Lower leg skin (tissue), 4 donors: Measurements from ENCODE around the gene TBC1D19. TPM values are rescaled to one million over a fixed set of nuclear protein-coding genes. Genes with fewer than 3 reads are reported as not detected.
"Not testable (repeated sequence)": the region's sequence is repeated elsewhere in the genome, so short reads cannot be mapped to it uniquely, and the experiment has no call there.

Experiments used
- DNase-seq, 2 donors: peaks; one replicate each; pipeline ENCODE4 v3.0.0-alpha.2; 2019; ENCODE audit warnings: low spot score in 2 of 2
- H3K4me3 ChIP-seq: fragments of 200-600 bp; sonication (generic); 2 replicates; pipeline ENCODE4 v1.5.1; 2017; ENCODE audit warnings: mild to moderate bottlenecking, low read depth; ENCODE audit not compliant: poor library complexity, severe bottlenecking
- CTCF ChIP-seq, 3 donors: fragments of 450-650 bp; IDR thresholded peaks; one replicate each; pipeline ENCODE4 v1.5.1; 2016; ENCODE audit warnings: antibody characterized with exemption in 3 of 3, mild to moderate bottlenecking in 3 of 3, moderate library complexity in 2 of 3
- POLR2A ChIP-seq, 2 donors: fragments of 450-650 bp; IDR thresholded peaks; one replicate each; pipeline ENCODE4 v1.6.1; 2016 to 2017; ENCODE audit warnings: antibody characterized with exemption in 2 of 2, mild to moderate bottlenecking in 1 of 2, moderate library complexity in 1 of 2
- WGBS, 2 donors: methylation state at CpG; one replicate each; pipeline ENCODE4 v1.1.5; 2018; 5-methylcytosine and 5-hydroxymethylcytosine counted together
- intact Hi-C: fragments of 100-400 bp; cut with DNase I; formaldehyde crosslinking; loops from one replicate; pipeline ENCODE4 v1.15.0; 2023; ENCODE audit warnings: low total_unique reads
- total RNA-seq, 4 donors: library from RNA; depleted of rRNA; stranded (reverse); fragments of >200 nt; gene quantifications; one replicate each; pipeline ENCODE4 v1.1.0, GENCODE V29; 2016

Gene TBC1D19
- total RNA-seq, 4 donors from 2014 or later = 7.5 to 15.7 (median 9.0) TPM

GRCh38 chr4:26613735-26614134 lies 29.9 kb downstream of the TBC1D19 start:
- no peak for TF ChIP-seq CTCF (IDR thresholded peaks at IDR 0.05)
- no peak for TF ChIP-seq POLR2A (IDR thresholded peaks at IDR 0.05)
- intact Hi-C loops = no loop called here
- 79 to 84% methylated on average over 3 of the region's 3 CpGs for WGBS, 2 donors
- DNase-seq = no peak
- no peak overlapping the region for H3K4me3 ChIP-seq

DNA sequence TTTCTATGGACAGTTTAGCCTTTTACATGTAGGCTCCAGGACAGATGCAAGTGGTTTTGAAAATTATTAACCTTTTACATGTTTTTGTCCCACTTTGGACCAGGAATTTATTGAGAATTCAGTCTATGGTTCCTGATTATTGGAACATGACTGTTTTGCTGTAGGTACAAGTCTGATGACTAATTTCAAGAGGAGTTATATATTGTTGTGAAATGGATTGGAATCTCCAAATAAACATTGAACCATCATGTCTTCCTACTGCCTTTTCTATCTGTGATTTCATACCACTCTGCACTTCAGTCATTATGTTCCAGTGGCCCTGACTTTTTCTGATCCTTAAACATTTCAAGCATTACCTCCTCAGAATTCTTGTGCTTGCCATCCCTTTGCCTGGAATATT lies 35.9 kb downstream of the TBC1D19 start:
- H3K4me3 ChIP-seq = no peak overlapping the region
- TF ChIP-seq POLR2A (IDR thresholded peaks at IDR 0.05) (no peak), CTCF (IDR thresholded peaks at IDR 0.05) (no peak)
- intact Hi-C loops = no loop called here
- no peak for DNase-seq

DNA sequence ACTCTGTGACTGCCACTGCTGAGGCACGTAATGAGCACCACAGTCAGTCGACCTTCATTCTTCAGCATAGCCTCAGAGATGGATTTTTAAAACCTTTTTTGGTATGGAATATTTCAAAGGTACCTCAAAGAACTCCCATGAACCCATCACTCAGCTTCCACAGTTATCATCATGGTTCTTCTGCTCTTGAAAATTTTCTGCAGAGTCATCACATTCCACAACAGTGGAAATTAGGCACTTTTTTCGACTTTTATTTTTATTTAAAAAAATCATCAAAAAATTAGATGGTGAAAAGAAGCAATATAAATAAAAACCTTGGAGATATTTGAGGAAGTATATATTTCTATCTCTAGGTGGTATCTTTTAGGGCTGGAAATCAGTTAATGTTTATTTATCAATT lies 37.5 kb downstream of the TBC1D19 start:
- intact Hi-C loops = no loop called here
- 96 to 99% methylated on average over 3 of the region's 3 CpGs for WGBS, 2 donors
- DNase-seq = no peak
- H3K4me3 ChIP-seq = no peak overlapping the region
- no peak for TF ChIP-seq POLR2A (IDR thresholded peaks at IDR 0.05)
- no peak for TF ChIP-seq CTCF (IDR thresholded peaks at IDR 0.05)

DNA sequence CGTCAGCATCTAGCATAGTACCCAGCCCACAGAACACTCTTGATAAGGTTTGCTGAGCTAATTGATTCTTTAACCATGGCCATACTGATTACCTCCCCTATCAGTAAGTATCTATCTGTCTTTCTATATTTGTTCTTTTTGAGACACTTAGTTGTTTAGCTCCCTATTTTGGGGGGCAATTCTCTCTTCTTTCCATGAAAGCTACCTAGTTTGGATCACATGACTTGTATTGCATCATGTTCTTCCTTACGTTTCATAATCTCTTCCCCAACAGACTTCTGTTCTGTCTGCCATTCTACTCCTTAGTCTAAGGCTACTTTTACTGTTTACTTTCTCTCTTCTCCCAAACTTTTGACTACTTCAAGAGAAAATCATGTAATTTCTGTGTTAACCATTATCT lies 39.0 kb downstream of the TBC1D19 start:
- TF ChIP-seq CTCF (IDR thresholded peaks at IDR 0.05) = no peak
- TF ChIP-seq POLR2A (IDR thresholded peaks at IDR 0.05) = no peak
- intact Hi-C loops = no loop called here
- 77% methylated on average over 2 of the region's 2 CpGs for WGBS, 2 donors
- H3K4me3 ChIP-seq = no peak overlapping the region
- DNase-seq = no peak

- DNase-seq, intact Hi-C loops, H3K4me3 ChIP-seq: not testable (repeated sequence)
- WGBS, 2 donors = 96 to 100% methylated on average over 2 of the region's 2 CpGs
These were observed 42.8 kb downstream of the TBC1D19 start for GRCh38 chr4:26626658-26627057.

DNA sequence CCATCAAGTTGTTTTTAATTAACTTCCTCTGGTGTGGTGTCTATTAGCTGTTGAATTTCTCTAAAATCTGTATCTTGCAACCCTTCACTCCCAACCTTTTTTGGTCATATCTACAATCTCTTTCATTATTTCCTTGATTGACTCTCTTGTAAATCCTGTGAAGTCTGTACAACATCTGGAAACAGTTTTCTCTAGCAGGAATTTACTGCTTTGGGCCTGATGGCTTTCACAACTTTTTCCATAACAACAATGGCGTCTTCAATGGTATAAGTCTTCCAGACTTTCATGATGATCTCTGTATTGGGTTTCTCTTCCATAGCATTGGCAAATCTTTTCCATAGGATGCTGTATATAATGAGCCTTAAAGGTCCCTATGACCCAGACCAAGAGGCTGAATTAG lies 49.0 kb downstream of the TBC1D19 start:
- TF ChIP-seq CTCF (IDR thresholded peaks at IDR 0.05) (no peak), POLR2A (IDR thresholded peaks at IDR 0.05) (no peak)
- WGBS, 2 donors = 77 to 82% methylated on average over 1 of the region's 1 CpG
- intact Hi-C loops = no loop called here
- no peak for DNase-seq
- H3K4me3 ChIP-seq = no peak overlapping the region
